Astrocyte (in vitro differentiated cells and primary cell): ENCODE data around the gene MPST.

Experiments used
- CTCF ChIP-seq: IDR thresholded peaks from 2 replicates; pipeline ENCODE4 v1.5.1; 2011; ENCODE audit warnings: low read depth, mild to moderate bottlenecking, inconsistent platforms, low read length, moderate library complexity; ENCODE audit not compliant: insufficient read depth
- EZH2 ChIP-seq: IDR thresholded peaks from 2 replicates; pipeline ENCODE4 v1.6.1; 2012; ENCODE audit warnings: mild to moderate bottlenecking, low read length, inconsistent platforms; ENCODE audit not compliant: insufficient read depth

- TF ChIP-seq CTCF, result no peak
- TF ChIP-seq EZH2, result no peak
Observed at GRCh38 chr22:37059876-37060449, 40.4 kb downstream of the MPST start.
